Measurements from ENCODE around the gene EPHA1. TPM values are rescaled to one million over a fixed set of nuclear protein-coding genes. Genes with fewer than 3 reads are reported as not detected.

The EPHA1 gene
- total and polyA plus RNA-seq, 4 donors, result 10.3 to 21.0 (median 11.3) TPM

DNA sequence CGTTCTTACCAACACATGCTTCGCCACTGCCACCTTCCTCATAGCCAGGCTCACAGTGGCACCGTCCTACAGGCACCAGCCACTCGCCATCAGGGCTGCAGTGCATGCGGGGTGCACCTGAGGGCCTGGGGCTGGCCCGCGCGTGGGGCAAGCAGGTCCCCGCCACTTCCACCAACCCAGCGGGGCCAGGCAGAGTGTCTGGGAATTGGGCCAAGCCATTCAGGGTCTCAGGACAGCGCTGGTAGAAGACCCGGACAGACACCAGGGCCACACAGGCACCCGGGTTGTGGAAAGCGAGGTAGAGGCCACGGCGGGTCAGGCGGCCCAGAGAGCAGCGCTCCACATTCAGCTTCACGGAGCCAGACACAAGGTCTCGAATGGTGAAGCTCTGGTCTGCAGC is 9.0 kb downstream of the EPHA1 start:
- TF ChIP-seq NR2F2 (IDR thresholded peaks at IDR 0.05), result no peak
- no peak for DNase-seq (ENCODE audit: low spot score)
- peaks cover 17 to 59% (median 52%) of the 10 kb centered on the region in 4 donors for H3K4me1 ChIP-seq (ENCODE audit: control insufficient read depth in 4 of 4, insufficient read depth in 4 of 4, low read length in 3 of 4)
- WGBS, result 97% methylated on average over 20 of the region's 20 CpGs
- H3K27ac ChIP-seq (ENCODE audit: low read depth in 1 of 2, low read length in 2 of 2), result no peak overlapping the region
- H3K36me3 ChIP-seq (ENCODE audit: control insufficient read depth in 4 of 4, insufficient read depth in 3 of 4, low read depth in 1 of 4, low read length in 3 of 4), result peaks cover 0 to 25% (median 6%) of the 10 kb centered on the region in 4 donors
- no peak overlapping the region for H3K4me3 ChIP-seq (ENCODE audit: low read depth in 1 of 3, low read length in 3 of 3)
- H3K9ac ChIP-seq (ENCODE audit: low read depth in 1 of 2, low read length in 2 of 2), result no peak overlapping the region
- H3K27me3 ChIP-seq (ENCODE audit: control insufficient read depth in 4 of 4, insufficient read depth in 4 of 4, low read length in 3 of 4), result no peaks in the 10 kb centered on the region
- no peaks in the 10 kb centered on the region for H3K9me3 ChIP-seq (ENCODE audit: control insufficient read depth in 4 of 4, low read length in 3 of 4)

DNA sequence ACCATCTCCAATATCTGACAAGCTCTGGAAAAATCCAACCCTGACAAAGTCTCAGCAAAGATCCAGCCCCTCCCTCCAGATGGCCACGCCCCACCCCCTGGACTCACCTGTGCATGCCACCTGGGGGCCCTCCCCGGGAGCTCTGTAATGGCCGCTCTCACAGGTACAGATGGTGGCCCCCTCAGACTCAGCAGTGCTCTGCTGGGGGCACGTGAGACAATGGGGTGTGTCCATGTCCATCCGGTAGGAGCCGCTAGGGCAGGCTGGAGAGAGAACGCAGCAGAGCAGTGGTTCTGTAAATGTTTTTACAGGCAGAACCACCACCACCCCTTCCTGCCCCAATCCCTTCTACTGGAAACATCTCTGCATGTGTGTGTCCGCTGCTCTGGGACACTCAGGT is 9.5 kb downstream of the EPHA1 start:
- WGBS, result 93% methylated on average over 8 of the region's 8 CpGs

DNA sequence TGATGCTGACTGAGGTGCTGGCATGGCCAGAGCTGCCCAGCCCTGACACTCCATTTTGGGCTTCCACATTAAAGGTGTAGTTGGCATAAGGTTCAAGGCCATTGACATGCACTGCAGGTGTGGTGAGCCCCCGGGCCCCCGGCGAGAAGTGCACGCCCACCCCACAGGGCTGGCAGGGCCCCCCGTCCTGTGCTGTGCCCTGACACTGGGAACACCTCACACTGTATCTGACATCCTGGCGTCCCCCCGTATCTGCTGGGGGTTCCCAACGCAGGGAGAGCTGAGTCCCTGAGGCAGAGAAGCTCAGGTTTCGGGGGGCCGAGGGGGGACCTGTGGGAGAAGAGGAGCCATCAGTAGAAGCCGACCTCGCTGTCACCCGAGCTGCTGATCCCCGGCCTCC is 10.0 kb downstream of the EPHA1 start:
- TF ChIP-seq, protein P1, sequence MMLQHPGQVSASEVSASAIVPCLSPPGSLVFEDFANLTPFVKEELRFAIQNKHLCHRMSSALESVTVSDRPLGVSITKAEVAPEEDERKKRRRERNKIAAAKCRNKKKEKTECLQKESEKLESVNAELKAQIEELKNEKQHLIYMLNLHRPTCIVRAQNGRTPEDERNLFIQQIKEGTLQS (IDR thresholded peaks at IDR 0.05), result no peak
- no peak for TF ChIP-seq SP1 (IDR thresholded peaks at IDR 0.05)
- Histone ChIP-seq H3K9ac (ENCODE audit: low read depth in 1 of 2, low read length in 2 of 2) (no peak overlapping the region), H3K27me3 (ENCODE audit: control insufficient read depth in 4 of 4, insufficient read depth in 4 of 4, low read length in 3 of 4) (no peaks in the 10 kb centered on the region), H3K27ac (ENCODE audit: low read depth in 1 of 2, low read length in 2 of 2) (no peak overlapping the region), H3K9me3 (ENCODE audit: control insufficient read depth in 4 of 4, low read length in 3 of 4) (no peaks in the 10 kb centered on the region), H3K36me3 (ENCODE audit: control insufficient read depth in 4 of 4, insufficient read depth in 3 of 4, low read depth in 1 of 4, low read length in 3 of 4) (peaks cover 0 to 25% (median 6%) of the 10 kb centered on the region in 4 donors), H3K4me1 (ENCODE audit: control insufficient read depth in 4 of 4, insufficient read depth in 4 of 4, low read length in 3 of 4) (peaks cover 23 to 67% (median 61%) of the 10 kb centered on the region in 4 donors), H3K4me3 (ENCODE audit: low read depth in 1 of 3, low read length in 3 of 3) (no peak overlapping the region)
- DNase-seq (ENCODE audit: low spot score), result no peak
- 94% methylated on average over 14 of the region's 14 CpGs for WGBS

More for the DNA sequence above, 9.5 kb downstream of the EPHA1 start:
- no peak overlapping the region for H3K27ac ChIP-seq (ENCODE audit: low read depth in 1 of 2, low read length in 2 of 2)
- H3K4me3 ChIP-seq (ENCODE audit: low read depth in 1 of 3, low read length in 3 of 3), result no peak overlapping the region
- DNase-seq (ENCODE audit: low spot score), result no peak
- H3K27me3 ChIP-seq (ENCODE audit: control insufficient read depth in 4 of 4, insufficient read depth in 4 of 4, low read length in 3 of 4), result no peaks in the 10 kb centered on the region
- H3K9ac ChIP-seq (ENCODE audit: low read depth in 1 of 2, low read length in 2 of 2), result no peak overlapping the region
- H3K36me3 ChIP-seq (ENCODE audit: control insufficient read depth in 4 of 4, insufficient read depth in 3 of 4, low read depth in 1 of 4, low read length in 3 of 4), result peaks cover 0 to 25% (median 6%) of the 10 kb centered on the region in 4 donors
- no peaks in the 10 kb centered on the region for H3K9me3 ChIP-seq (ENCODE audit: control insufficient read depth in 4 of 4, low read length in 3 of 4)
- peaks cover 17 to 62% (median 55%) of the 10 kb centered on the region in 4 donors for H3K4me1 ChIP-seq (ENCODE audit: control insufficient read depth in 4 of 4, insufficient read depth in 4 of 4, low read length in 3 of 4)
- TF ChIP-seq FOXA2 (IDR thresholded peaks at IDR 0.05), result no peak
- no peak for TF ChIP-seq TAF1 (conservative IDR thresholded peaks at IDR 0.05)
- no peak for TF ChIP-seq EGR1 (IDR thresholded peaks at IDR 0.05; ENCODE audit: low read depth in 2 of 2)
- no peak for TF ChIP-seq JUND (IDR thresholded peaks at IDR 0.05)
- TF ChIP-seq, protein P2, sequence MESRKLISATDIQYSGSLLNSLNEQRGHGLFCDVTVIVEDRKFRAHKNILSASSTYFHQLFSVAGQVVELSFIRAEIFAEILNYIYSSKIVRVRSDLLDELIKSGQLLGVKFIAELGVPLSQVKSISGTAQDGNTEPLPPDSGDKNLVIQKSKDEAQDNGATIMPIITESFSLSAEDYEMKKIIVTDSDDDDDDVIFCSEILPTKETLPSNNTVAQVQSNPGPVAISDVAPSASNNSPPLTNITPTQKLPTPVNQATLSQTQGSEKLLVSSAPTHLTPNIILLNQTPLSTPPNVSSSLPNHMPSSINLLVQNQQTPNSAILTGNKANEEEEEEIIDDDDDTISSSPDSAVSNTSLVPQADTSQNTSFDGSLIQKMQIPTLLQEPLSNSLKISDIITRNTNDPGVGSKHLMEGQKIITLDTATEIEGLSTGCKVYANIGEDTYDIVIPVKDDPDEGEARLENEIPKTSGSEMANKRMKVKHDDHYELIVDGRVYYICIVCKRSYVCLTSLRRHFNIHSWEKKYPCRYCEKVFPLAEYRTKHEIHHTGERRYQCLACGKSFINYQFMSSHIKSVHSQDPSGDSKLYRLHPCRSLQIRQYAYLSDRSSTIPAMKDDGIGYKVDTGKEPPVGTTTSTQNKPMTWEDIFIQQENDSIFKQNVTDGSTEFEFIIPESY (IDR thresholded peaks at IDR 0.05), result no peak
- TF ChIP-seq RXRA (IDR thresholded peaks at IDR 0.05), result no peak
- no peak for TF ChIP-seq GABPA (IDR thresholded peaks at IDR 0.05 in 1 of 2, conservative IDR thresholded peaks at IDR 0.05 in 1 of 2)
- no peak for TF ChIP-seq RAD21 (IDR thresholded peaks at IDR 0.05)
- TF ChIP-seq, protein P3, sequence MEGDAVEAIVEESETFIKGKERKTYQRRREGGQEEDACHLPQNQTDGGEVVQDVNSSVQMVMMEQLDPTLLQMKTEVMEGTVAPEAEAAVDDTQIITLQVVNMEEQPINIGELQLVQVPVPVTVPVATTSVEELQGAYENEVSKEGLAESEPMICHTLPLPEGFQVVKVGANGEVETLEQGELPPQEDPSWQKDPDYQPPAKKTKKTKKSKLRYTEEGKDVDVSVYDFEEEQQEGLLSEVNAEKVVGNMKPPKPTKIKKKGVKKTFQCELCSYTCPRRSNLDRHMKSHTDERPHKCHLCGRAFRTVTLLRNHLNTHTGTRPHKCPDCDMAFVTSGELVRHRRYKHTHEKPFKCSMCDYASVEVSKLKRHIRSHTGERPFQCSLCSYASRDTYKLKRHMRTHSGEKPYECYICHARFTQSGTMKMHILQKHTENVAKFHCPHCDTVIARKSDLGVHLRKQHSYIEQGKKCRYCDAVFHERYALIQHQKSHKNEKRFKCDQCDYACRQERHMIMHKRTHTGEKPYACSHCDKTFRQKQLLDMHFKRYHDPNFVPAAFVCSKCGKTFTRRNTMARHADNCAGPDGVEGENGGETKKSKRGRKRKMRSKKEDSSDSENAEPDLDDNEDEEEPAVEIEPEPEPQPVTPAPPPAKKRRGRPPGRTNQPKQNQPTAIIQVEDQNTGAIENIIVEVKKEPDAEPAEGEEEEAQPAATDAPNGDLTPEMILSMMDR (IDR thresholded peaks at IDR 0.05; ENCODE audit: low read depth, low read length, missing input control), result no peak
- no peak for TF ChIP-seq SP1 (IDR thresholded peaks at IDR 0.05)
- TF ChIP-seq FOXA1 (IDR thresholded peaks at IDR 0.05), result no peak
- TF ChIP-seq HNF4G (IDR thresholded peaks at IDR 0.05), result no peak
